AG04450 (cell line): ENCODE measurements around the gene BZW2. TPM values are rescaled to one million over a fixed set of nuclear protein-coding genes. Genes with fewer than 3 reads are reported as not detected.

Source experiments
- CTCF ChIA-PET: fragments of 300-600, 350-600 bp; formaldehyde crosslinking; extraction: SDS; loops from one replicate; lab custom pipeline; 2022; ENCODE audit warnings: antibody characterized with exemption, inconsistent platforms; lab: Charles Lee
- POLR2A ChIA-PET: fragments of 350-600 bp; formaldehyde crosslinking; extraction: SDS; loops from one replicate; lab custom pipeline; 2021; ENCODE audit warnings: antibody characterized with exemption, inconsistent platforms; lab: Yijun Ruan, JAX
- DNase-seq: peaks from one replicate; pipeline ENCODE4 v3.0.0-alpha.2; 2011; ENCODE audit warnings: low read depth, low spot score
- H3K27ac ChIP-seq: one replicate; pipeline ENCODE4 v1.5.1; 2012; ENCODE audit warnings: low read depth, low read length, control low read depth
- H3K27me3 ChIP-seq: one replicate; pipeline ENCODE4 v1.6.0; 2012; ENCODE audit warnings: low read length; ENCODE audit not compliant: control insufficient read depth, insufficient read depth
- H3K4me3 ChIP-seq: 2 replicates; pipeline ENCODE4 v1.5.1; 2011; ENCODE audit warnings: mild to moderate bottlenecking, low read depth, low read length, control low read depth
- H3K9me3 ChIP-seq: 2 replicates; pipeline ENCODE4 v1.5.1; 2012; ENCODE audit warnings: low read length; ENCODE audit not compliant: control insufficient read depth, insufficient read depth
- CTCF ChIP-seq: IDR thresholded peaks from 2 replicates; pipeline ENCODE4 v1.5.1; 2011; ENCODE audit warnings: low read depth, low read length, control low read depth, inconsistent platforms
- polyA minus RNA-seq: library from RNA; depleted of rRNA, polyadenylated mRNA; stranded (reverse); fragments of >200 nt; gene quantifications from 2 replicates; pipeline ENCODE4 v1.2.3, GENCODE V29; 2011; rRNA and poly(A)+ RNA removed
- polyA plus RNA-seq: library from polyadenylated mRNA; depleted of rRNA; stranded (reverse); fragments of >200 nt; gene quantifications from 2 replicates; pipeline ENCODE4 v1.2.3, GENCODE V29; 2011; rRNA removed

BZW2 gene
- 84.4 and 87.6 TPM in 2 replicates for polyA plus RNA-seq
- 41.1 and 66.1 TPM in 2 replicates for polyA minus RNA-seq

GRCh38 chr7:16645593-16646471 is at the start of gene BZW2, which contains the start of gene ANKMY2:
TSS of gene BZW2 (plus strand) at chr7:16646181. CDS start at chr7:16665444, 19,263 bp downstream.
TSS of gene ANKMY2 (minus strand) at chr7:16645754. CDS start at chr7:16645573, 181 bp downstream.
- H3K27me3 ChIP-seq, result no peaks in the 10 kb centered on the region
- peak; percentile 88 for DNase-seq
- CTCF ChIA-PET, result interaction anchor here (1.1 kb wide), 1 partner anchor 22 kb away, joined by 3 read pairs; no protein-coding TSS in a partner anchor
- TF ChIP-seq CTCF, result no peak
- POLR2A ChIA-PET, result interaction anchor here (0.6 to 2.2 kb wide), 14 partner anchors 9 to 225 kb away, joined by 3 to 13 read pairs (median 4); partner anchors contain the start of gene CRPPA
- peak within 1 kb of the TSS; percentile 91 for H3K4me3 ChIP-seq
- no peaks in the 10 kb centered on the region for H3K9me3 ChIP-seq
- peak within 1 kb of the TSS; percentile 90 for H3K27ac ChIP-seq

GRCh38 chr7:16598015-16598414 is 48.0 kb upstream of the BZW2 start:
- Histone ChIP-seq H3K4me3 (no peak overlapping the region), H3K27ac (no peak overlapping the region), H3K27me3 (no peaks in the 10 kb centered on the region), H3K9me3 (no peaks in the 10 kb centered on the region)
- TF ChIP-seq CTCF, result no peak
- CTCF ChIA-PET, result no interaction called here
- POLR2A ChIA-PET, result no interaction called here
- DNase-seq, result no peak

- ChIA-PET CTCF (no interaction called here), POLR2A (no interaction called here)
- DNase-seq, result no peak
- Histone ChIP-seq H3K4me3 (no peak overlapping the region), H3K27ac (no peak overlapping the region), H3K9me3 (no peaks in the 10 kb centered on the region), H3K27me3 (no peaks in the 10 kb centered on the region)
- TF ChIP-seq CTCF, result no peak
Measured at GRCh38 chr7:16599860-16600259, 46.1 kb upstream of the BZW2 start.

- Histone ChIP-seq H3K4me3 (no peak overlapping the region), H3K27ac (no peak overlapping the region), H3K27me3 (no peaks in the 10 kb centered on the region), H3K9me3 (no peaks in the 10 kb centered on the region)
- CTCF ChIA-PET, result interaction anchor here (0.6 to 1.4 kb wide), 2 partner anchors 288 to 316 kb away, joined by 3 read pairs; no protein-coding TSS in a partner anchor
- POLR2A ChIA-PET, result no interaction called here
- DNase-seq, result no peak
- no peak for TF ChIP-seq CTCF
Measured at GRCh38 chr7:16603633-16604032, 42.3 kb upstream of the BZW2 start.

GRCh38 chr7:16604054-16604453 is 41.9 kb upstream of the BZW2 start:
- ChIA-PET POLR2A (no interaction called here), CTCF (interaction anchor here (0.6 kb wide), 1 partner anchor 316 kb away, joined by 3 read pairs; no protein-coding TSS in a partner anchor)
- peak; percentile 32; the same call in 1 of the 2 replicates for TF ChIP-seq CTCF
- no peak overlapping the region for H3K4me3 ChIP-seq
- DNase-seq, result no peak
- H3K27ac ChIP-seq, result no peak overlapping the region
- H3K27me3 ChIP-seq, result no peaks in the 10 kb centered on the region
- no peaks in the 10 kb centered on the region for H3K9me3 ChIP-seq
